IMR-90 (cell line): Measurements from ENCODE around the gene MYD88. TPM values are rescaled to one million over a fixed set of nuclear protein-coding genes. Genes with fewer than 3 reads are reported as not detected.

Experiments used
- ATAC-seq: fragments of 200-7000 bp; cut with Tn5 transposase; 2 replicates; pipeline ENCODE4 v1.9.1; 2020; ENCODE audit warnings: low read depth, mild to moderate bottlenecking, moderate library complexity
- BruUV-seq: library from RNA; stranded (reverse); fragments of 400-500 nt; replicated peaks from 2 replicates; lab custom pipeline; 2021; lab: Mats Ljungman, UMichigan
- CTCF ChIA-PET: fragments of 300-600 bp; formaldehyde crosslinking; extraction: SDS; loops from one replicate; lab custom pipeline; 2021; ENCODE audit warnings: antibody characterized with exemption; lab: Yijun Ruan, JAX
- POLR2A ChIA-PET: fragments of 300-600 bp; sonication (Branson Sonifier 250); formaldehyde crosslinking; loops from one replicate; lab custom pipeline; 2022; ENCODE audit warnings: antibody characterized with exemption; ENCODE audit not compliant: unreplicated experiment; lab: Charles Lee
- DNase-seq: peaks from one replicate; pipeline ENCODE4 v3.0.0; 2013
- H2AFZ ChIP-seq: replicated peaks from 2 replicates; pipeline ENCODE3; 2013; ENCODE audit warnings: low read length, mild to moderate bottlenecking; ENCODE audit not compliant: poor library complexity
- H2AK5ac ChIP-seq: 2 replicates; pipeline ENCODE4 v1.6.1; 2013; ENCODE audit warnings: low read depth, low read length, inconsistent platforms
- H2AK9ac ChIP-seq: replicated peaks from 2 replicates; pipeline ENCODE3; 2013; ENCODE audit warnings: mild to moderate bottlenecking, low read depth, low read length, moderate library complexity; ENCODE audit not compliant: poor library complexity
- H2BK120ac ChIP-seq: 2 replicates; pipeline ENCODE4 v1.6.1; 2013; ENCODE audit warnings: low read depth, low read length, inconsistent platforms
- H2BK15ac ChIP-seq: 3 replicates; pipeline ENCODE4 v1.6.1; 2013; ENCODE audit warnings: low read depth, low read length, inconsistent platforms
- H2BK20ac ChIP-seq: 2 replicates; pipeline ENCODE4 v1.6.1; 2013; ENCODE audit warnings: low read depth, mild to moderate bottlenecking, inconsistent platforms, low read length, moderate library complexity
- H2BK5ac ChIP-seq: 2 replicates; pipeline ENCODE4 v1.6.1; 2013; ENCODE audit warnings: mild to moderate bottlenecking, low read depth, low read length, inconsistent platforms; ENCODE audit not compliant: poor library complexity, severe bottlenecking
- H3K14ac ChIP-seq: replicated peaks from 2 replicates; pipeline ENCODE4 v1.6.1; 2013; ENCODE audit warnings: low read depth, low read length, inconsistent platforms
- H3K18ac ChIP-seq: 2 replicates; pipeline ENCODE4 v1.6.1; 2013; ENCODE audit warnings: low read depth, low read length, control low read depth
- H3K23ac ChIP-seq: 2 replicates; pipeline ENCODE4 v1.6.1; 2013; ENCODE audit warnings: low read depth, low read length, inconsistent platforms
- H3K27ac ChIP-seq: 2 replicates; pipeline ENCODE4 v1.5.1; 2013; ENCODE audit warnings: mild to moderate bottlenecking, control low read depth, low read length; ENCODE audit not compliant: insufficient read depth
- H3K27me3 ChIP-seq: 2 replicates; pipeline ENCODE4 v1.6.1; 2013; ENCODE audit warnings: low read length; ENCODE audit not compliant: control insufficient read depth, insufficient read depth
- H3K36me3 ChIP-seq: 2 replicates; pipeline ENCODE4 v1.6.1; 2013; ENCODE audit warnings: low read length, mixed read lengths; ENCODE audit not compliant: control insufficient read depth, insufficient read depth
- H3K4ac ChIP-seq: 2 replicates; pipeline ENCODE4 v1.6.1; 2013; ENCODE audit warnings: low read depth, low read length, inconsistent platforms
- H3K4me1 ChIP-seq: 2 replicates; pipeline ENCODE4 v1.6.1; 2013; ENCODE audit warnings: low read length, mixed read lengths; ENCODE audit not compliant: control insufficient read depth, insufficient read depth
- H3K4me2 ChIP-seq: 2 replicates; pipeline ENCODE4 v1.6.1; 2013; ENCODE audit warnings: low read depth, mild to moderate bottlenecking, control low read depth, low read length, moderate library complexity
- H3K4me3 ChIP-seq: 2 replicates; pipeline ENCODE4 v1.5.1; 2013; ENCODE audit warnings: low read depth, mild to moderate bottlenecking, control low read depth, low read length, moderate library complexity; ENCODE audit not compliant: insufficient read depth
- H3K56ac ChIP-seq: 2 replicates; pipeline ENCODE4 v1.6.1; 2013; ENCODE audit warnings: low read length, inconsistent platforms; ENCODE audit not compliant: insufficient read depth; ENCODE audit errors: extremely low read depth
- H3K79me1 ChIP-seq, 2 experiments: 2 replicates each; pipeline ENCODE4 v1.6.1; 2013; ENCODE audit warnings: low read length in 2 of 2, inconsistent platforms in 1 of 2, low read depth in 1 of 2
- H3K9ac ChIP-seq: 2 replicates; pipeline ENCODE4 v1.6.1; 2013; ENCODE audit warnings: low read depth, low read length, control low read depth
- H3K9me1 ChIP-seq: 2 replicates; pipeline ENCODE4 v1.6.1; 2013; ENCODE audit warnings: low read length, inconsistent platforms; ENCODE audit not compliant: insufficient read depth
- H3K9me3 ChIP-seq: 2 replicates; pipeline ENCODE4 v1.6.1; 2013; ENCODE audit warnings: low read length; ENCODE audit not compliant: control insufficient read depth, insufficient read depth
- H4K20me1 ChIP-seq: 2 replicates; pipeline ENCODE4 v1.6.1; 2013; ENCODE audit warnings: low read length, inconsistent platforms; ENCODE audit not compliant: insufficient read depth
- H4K5ac ChIP-seq: 2 replicates; pipeline ENCODE4 v1.6.1; 2013; ENCODE audit warnings: mild to moderate bottlenecking, low read depth, low read length, control low read depth
- H4K8ac ChIP-seq, 2 experiments: 2 replicates each; pipeline ENCODE4 v1.6.1; 2013; ENCODE audit warnings: low read depth in 2 of 2, low read length in 2 of 2, control low read depth in 1 of 2, inconsistent platforms in 1 of 2
- H4K91ac ChIP-seq: 2 replicates; pipeline ENCODE4 v1.6.1; 2013; ENCODE audit warnings: low read depth, low read length, inconsistent platforms; ENCODE audit not compliant: insufficient read depth
- BHLHE40 ChIP-seq: fragments of 150-350 bp; IDR thresholded peaks from 2 replicates; pipeline ENCODE4 v1.6.1; 2016; ENCODE audit warnings: mild to moderate bottlenecking, low read depth, low read length
- CEBPB ChIP-seq: IDR thresholded peaks from 2 replicates; pipeline ENCODE4 v1.6.1; 2012; ENCODE audit warnings: low read depth, low read length, improper control_type of control experiment
- CHD1 ChIP-seq: IDR thresholded peaks from 2 replicates; pipeline ENCODE4 v1.6.1; 2012; ENCODE audit warnings: low read depth, low read length, improper control_type of control experiment
- FOS ChIP-seq: fragments of 150-350 bp; IDR thresholded peaks from 2 replicates; pipeline ENCODE4 v1.6.1; 2016; ENCODE audit warnings: low read depth, low read length
- MAFK ChIP-seq: IDR thresholded peaks from 2 replicates; pipeline ENCODE4 v1.6.1; 2012; ENCODE audit warnings: low read depth, low read length, improper control_type of control experiment
- MAZ ChIP-seq: IDR thresholded peaks from 2 replicates; pipeline ENCODE4 v1.6.1; 2012; ENCODE audit warnings: low read depth, mild to moderate bottlenecking, low read length, improper control_type of control experiment, moderate library complexity, borderline replicate concordance
- MXI1 ChIP-seq: IDR thresholded peaks from 2 replicates; pipeline ENCODE4 v1.6.1; 2012; ENCODE audit warnings: low read depth, mild to moderate bottlenecking, low read length, moderate library complexity, borderline replicate concordance
- NFE2L2 ChIP-seq: fragments of 150-350 bp; IDR thresholded peaks from 2 replicates; pipeline ENCODE4 v1.6.1; 2016; ENCODE audit warnings: low read depth, mild to moderate bottlenecking, low read length
- POLR2A ChIP-seq: IDR thresholded peaks from 2 replicates; pipeline ENCODE4 v1.6.1; 2012; ENCODE audit warnings: mild to moderate bottlenecking, low read depth, low read length
- RAD21 ChIP-seq: IDR thresholded peaks from 2 replicates; pipeline ENCODE4 v1.6.1; 2012; ENCODE audit warnings: low read length, improper control_type of control experiment
- RCOR1 ChIP-seq: IDR thresholded peaks from 2 replicates; pipeline ENCODE4 v1.6.1; 2012; ENCODE audit warnings: mild to moderate bottlenecking, low read length, improper control_type of control experiment; ENCODE audit not compliant: insufficient replicate concordance
- RFX5 ChIP-seq: IDR thresholded peaks from 2 replicates; pipeline ENCODE4 v1.8.0; 2012; ENCODE audit warnings: low read depth, mild to moderate bottlenecking, low read length, moderate library complexity
- SMC3 ChIP-seq: fragments of 150-350 bp; IDR thresholded peaks from 2 replicates; pipeline ENCODE4 v1.6.1; 2016; ENCODE audit warnings: low read depth, mild to moderate bottlenecking, antibody characterized with exemption, low read length, moderate library complexity
- dilution Hi-C: fragments of 300-500 bp; cut with HindIII; formaldehyde crosslinking; loops from one replicate; pipeline ENCODE4 v1.14.3; 2018; ENCODE audit warnings: low sequenced_read_pairs; ENCODE audit not compliant: unreplicated experiment
- in situ Hi-C: fragments of 300-500 bp; cut with MboI; formaldehyde crosslinking; loops from 3 replicates; pipeline ENCODE4 v1.14.3; 2019; ENCODE audit warnings: low sequenced_read_pairs, inconsistent platforms, mixed read lengths
- intact Hi-C: fragments of 100-400 bp; cut with micrococcal nuclease; formaldehyde crosslinking; loops from 2 replicates; pipeline ENCODE4 v1.10.0; 2022
- polyA plus RNA-seq, 3 experiments: library from polyadenylated mRNA; depleted of rRNA; stranded (reverse); fragments of >200 nt; gene quantifications; 2 replicates each; pipeline ENCODE4 v1.2.3, GENCODE V29; 2012; ENCODE audit warnings: low replicate concordance in 1 of 3
- total RNA-seq: library from RNA; depleted of rRNA; stranded (reverse); fragments of >200 nt; gene quantifications from 2 replicates; pipeline ENCODE4 v1.2.3, GENCODE V29; 2012
- TF ChIP-seq, protein P1 (sequence below): fragments of 150-350 bp; IDR thresholded peaks from 2 replicates; pipeline ENCODE4 v1.6.1; 2017; ENCODE audit warnings: mild to moderate bottlenecking, antibody characterized with exemption, low read length, low read depth
- TF ChIP-seq, protein P2 (sequence below): conservative IDR thresholded peaks from 2 replicates; pipeline ENCODE4 v1.5.1; 2012; ENCODE audit warnings: mild to moderate bottlenecking, low read depth, low read length, improper control_type of control experiment
- TF ChIP-seq, protein P3 (sequence below): fragments of 150-350 bp; IDR thresholded peaks from 2 replicates; pipeline ENCODE4 v1.6.1; 2016; ENCODE audit warnings: low read depth, mild to moderate bottlenecking, low read length, moderate library complexity, borderline replicate concordance

Gene MYD88
- total and polyA plus RNA-seq, 2 of the 4 experiments (the other 2 are of a cell fraction): 9.3 to 39.8 TPM

DNA sequence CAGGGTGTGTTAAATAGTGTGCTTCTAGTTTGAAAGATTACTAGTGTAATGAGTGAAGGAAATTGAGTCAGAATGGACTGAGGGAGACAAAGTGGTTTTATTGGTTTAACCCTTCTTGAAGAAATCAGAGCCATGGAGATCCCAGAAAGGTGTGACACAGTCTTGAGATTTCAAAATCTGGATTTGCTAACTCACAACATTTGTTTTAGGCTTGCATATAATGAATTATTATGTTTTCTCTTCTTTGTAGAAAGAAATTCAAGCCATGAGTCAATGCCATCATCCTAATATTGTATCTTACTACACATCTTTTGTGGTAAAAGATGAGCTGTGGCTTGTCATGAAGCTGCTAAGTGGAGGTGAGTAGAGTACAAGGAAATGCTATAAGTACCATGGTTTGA, 52.0 kb downstream of the MYD88 start:
- Histone ChIP-seq H3K79me1 (peaks cover 26 to 46% of the 10 kb centered on the region in 2 experiments), H2AK9ac (no peak overlapping the region), H3K4me1 (no peaks in the 10 kb centered on the region), H3K9me3 (no peaks in the 10 kb centered on the region), H3K4ac (no peak overlapping the region), H3K27ac (no peak overlapping the region), H3K18ac (no peak overlapping the region), H3K4me3 (no peak overlapping the region), H3K27me3 (no peaks in the 10 kb centered on the region), H2BK5ac (no peak overlapping the region), H2BK15ac (no peak overlapping the region), H2BK120ac (no peak overlapping the region), H3K36me3 (peaks cover 9% of the 10 kb centered on the region), H2AK5ac (no peak overlapping the region), H4K20me1 (peaks cover 4% of the 10 kb centered on the region; the same call in 1 of the 2 replicates), H2AFZ (no peak overlapping the region), H3K14ac (no peak overlapping the region), H4K91ac (no peak overlapping the region), H4K8ac (no peak overlapping the region), H3K56ac (no peak overlapping the region), H3K4me2 (no peak overlapping the region), H3K9me1 (no peaks in the 10 kb centered on the region), H4K5ac (peak overlapping the region; percentile 56; the same call in 1 of the 2 replicates), H3K23ac (peak overlapping the region; percentile 20; the same call in 1 of the 2 replicates), H2BK20ac (no peak overlapping the region), H3K9ac (no peak overlapping the region)
- dilution Hi-C loops: no loop called here
- no peak for DNase-seq
- ChIA-PET POLR2A (no interaction called here), CTCF (no interaction called here)
- in situ Hi-C loops: no loop called here
- TF ChIP-seq RAD21: no peak
- no peak for TF ChIP-seq MXI1
- TF ChIP-seq CHD1: no peak
- TF ChIP-seq RCOR1: no peak
- TF ChIP-seq BHLHE40: no peak
- TF ChIP-seq, protein P1, sequence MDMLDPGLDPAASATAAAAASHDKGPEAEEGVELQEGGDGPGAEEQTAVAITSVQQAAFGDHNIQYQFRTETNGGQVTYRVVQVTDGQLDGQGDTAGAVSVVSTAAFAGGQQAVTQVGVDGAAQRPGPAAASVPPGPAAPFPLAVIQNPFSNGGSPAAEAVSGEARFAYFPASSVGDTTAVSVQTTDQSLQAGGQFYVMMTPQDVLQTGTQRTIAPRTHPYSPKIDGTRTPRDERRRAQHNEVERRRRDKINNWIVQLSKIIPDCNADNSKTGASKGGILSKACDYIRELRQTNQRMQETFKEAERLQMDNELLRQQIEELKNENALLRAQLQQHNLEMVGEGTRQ: no peak
- TF ChIP-seq RFX5: no peak
- no peak for TF ChIP-seq POLR2A
- TF ChIP-seq SMC3: no peak
- TF ChIP-seq, protein P2, sequence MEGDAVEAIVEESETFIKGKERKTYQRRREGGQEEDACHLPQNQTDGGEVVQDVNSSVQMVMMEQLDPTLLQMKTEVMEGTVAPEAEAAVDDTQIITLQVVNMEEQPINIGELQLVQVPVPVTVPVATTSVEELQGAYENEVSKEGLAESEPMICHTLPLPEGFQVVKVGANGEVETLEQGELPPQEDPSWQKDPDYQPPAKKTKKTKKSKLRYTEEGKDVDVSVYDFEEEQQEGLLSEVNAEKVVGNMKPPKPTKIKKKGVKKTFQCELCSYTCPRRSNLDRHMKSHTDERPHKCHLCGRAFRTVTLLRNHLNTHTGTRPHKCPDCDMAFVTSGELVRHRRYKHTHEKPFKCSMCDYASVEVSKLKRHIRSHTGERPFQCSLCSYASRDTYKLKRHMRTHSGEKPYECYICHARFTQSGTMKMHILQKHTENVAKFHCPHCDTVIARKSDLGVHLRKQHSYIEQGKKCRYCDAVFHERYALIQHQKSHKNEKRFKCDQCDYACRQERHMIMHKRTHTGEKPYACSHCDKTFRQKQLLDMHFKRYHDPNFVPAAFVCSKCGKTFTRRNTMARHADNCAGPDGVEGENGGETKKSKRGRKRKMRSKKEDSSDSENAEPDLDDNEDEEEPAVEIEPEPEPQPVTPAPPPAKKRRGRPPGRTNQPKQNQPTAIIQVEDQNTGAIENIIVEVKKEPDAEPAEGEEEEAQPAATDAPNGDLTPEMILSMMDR: no peak
- no peak for TF ChIP-seq MAZ
- no peak for TF ChIP-seq NFE2L2
- TF ChIP-seq CEBPB: no peak
- TF ChIP-seq MAFK: no peak
- no peak for TF ChIP-seq FOS
- TF ChIP-seq, protein P3, sequence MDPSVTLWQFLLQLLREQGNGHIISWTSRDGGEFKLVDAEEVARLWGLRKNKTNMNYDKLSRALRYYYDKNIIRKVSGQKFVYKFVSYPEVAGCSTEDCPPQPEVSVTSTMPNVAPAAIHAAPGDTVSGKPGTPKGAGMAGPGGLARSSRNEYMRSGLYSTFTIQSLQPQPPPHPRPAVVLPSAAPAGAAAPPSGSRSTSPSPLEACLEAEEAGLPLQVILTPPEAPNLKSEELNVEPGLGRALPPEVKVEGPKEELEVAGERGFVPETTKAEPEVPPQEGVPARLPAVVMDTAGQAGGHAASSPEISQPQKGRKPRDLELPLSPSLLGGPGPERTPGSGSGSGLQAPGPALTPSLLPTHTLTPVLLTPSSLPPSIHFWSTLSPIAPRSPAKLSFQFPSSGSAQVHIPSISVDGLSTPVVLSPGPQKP: no peak
- no peak for ATAC-seq
- no TSS peak for BruUV-seq
- intact Hi-C loops: no loop called here
